NK-92 (cell line): Measurements from ENCODE around the gene NLRP6.
"Not testable (repeated sequence)": the region's sequence is repeated elsewhere in the genome, so short reads cannot be mapped to it uniquely, and the experiment has no call there.

Experiments
- DNase-seq: peaks from one replicate; lab custom pipeline; 2025; ENCODE audit not compliant: unreplicated experiment; lab: John Stamatoyannopoulos, UW

The NLRP6 gene

DNA sequence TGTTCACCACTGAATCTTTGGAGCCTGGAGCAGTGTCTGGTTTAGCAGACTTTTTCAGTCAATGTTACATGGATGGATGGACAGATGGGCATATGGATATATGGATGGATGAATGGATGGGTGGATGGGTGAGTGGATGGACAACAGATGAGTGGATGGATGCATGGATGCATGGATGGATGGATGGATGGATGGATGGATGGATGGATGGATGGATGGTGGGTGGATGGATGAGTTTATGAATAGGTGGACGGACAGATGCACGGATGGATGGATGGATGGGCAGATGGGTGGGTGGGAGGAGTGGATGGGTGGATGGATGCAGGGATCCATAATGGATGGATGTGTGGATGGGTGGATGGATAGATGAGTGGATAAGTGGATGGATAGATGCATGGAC is 22.4 kb upstream of the NLRP6 start:
- DNase-seq = no peak

DNA sequence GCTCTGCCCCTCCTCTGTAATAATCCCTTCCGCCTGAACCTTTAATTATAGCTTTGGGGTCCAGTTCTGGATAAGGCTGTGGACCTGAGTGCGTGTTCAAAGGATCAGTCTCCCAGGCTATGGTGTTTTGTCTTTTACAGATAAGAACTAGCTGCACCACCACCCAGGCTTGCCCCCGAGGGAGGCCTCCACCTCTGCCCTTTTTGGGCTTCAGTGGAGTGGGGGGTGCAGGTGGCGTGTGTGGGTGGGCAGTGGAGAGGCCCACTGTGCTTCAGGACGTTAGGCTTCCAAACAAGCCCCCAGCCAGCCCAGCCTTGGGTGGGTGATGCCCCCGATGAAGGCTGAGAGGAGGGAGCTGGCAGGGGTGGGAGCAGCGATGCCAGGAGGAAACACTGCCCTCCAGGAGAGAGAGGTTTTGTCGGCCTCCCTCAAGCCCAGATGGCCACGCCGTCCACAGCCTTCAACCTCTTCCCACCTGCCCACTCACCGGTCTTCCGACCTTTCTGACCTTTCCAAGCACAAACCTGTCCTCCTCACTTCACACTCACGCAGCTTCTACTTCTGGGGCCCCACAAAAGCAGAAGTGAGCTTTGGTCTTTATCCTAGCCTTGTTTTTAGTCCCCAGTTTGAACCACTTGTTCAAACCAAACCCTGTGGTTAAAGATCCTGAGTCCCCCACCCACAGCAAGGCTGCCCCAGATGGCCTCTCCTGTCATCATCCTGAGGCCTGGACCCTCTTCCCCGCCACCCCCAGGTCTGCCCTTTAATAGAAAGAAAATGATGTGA is 21.1 kb upstream of the NLRP6 start:
- DNase-seq = no peak

DNA sequence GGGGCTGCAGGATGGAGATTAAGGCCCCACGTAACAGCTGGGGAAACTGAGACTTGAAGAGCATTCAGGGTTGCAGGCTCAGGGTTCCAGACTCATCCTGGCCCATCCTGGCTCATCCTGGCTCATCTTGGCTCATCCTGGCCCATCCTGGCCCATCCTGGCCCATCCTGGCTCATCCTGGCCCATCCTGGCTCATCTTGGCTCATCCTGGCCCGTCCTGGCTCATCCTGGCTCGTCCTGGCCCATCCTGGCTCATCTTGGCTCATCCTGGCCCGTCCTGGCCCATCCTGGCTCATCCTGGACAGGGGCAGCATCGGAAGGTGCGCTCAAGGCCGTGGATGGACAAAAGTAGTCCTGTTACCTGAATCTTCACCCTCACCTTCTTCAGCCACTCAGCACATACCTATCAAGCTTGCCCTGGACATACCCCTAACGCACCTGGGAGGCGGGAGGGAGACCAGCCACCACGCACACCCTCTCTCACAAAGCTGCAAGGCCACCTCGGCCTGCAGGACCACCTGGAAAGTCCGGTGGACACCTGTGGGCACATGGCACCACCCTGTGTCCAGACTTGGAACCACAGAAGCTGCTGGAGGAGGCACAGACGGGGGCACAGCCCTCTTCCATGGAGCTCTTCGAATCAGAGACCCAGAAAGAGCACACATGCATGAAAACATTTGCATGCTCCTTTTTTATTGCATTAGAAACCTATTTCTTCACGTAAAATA is 20.3 kb upstream of the NLRP6 start:
- DNase-seq = no peak

DNA sequence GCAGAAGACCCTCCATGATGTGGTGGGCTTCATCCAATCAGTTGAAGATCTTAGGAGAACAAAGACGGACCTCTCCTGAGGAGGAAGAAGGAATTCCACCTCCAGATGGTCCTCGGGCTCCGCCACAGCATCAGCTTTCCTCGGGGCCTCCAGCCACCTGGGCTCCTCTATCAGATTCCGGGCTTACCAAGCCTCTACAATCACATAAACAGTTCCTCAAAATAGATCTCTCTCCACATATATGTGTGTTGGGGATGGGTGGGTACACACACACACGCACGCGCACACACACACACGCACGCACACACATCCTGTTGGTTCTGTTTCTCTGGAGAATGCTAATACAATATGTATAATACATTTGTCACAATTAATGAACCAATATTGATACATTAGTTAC is 18.8 kb upstream of the NLRP6 start:
- no peak for DNase-seq

DNA sequence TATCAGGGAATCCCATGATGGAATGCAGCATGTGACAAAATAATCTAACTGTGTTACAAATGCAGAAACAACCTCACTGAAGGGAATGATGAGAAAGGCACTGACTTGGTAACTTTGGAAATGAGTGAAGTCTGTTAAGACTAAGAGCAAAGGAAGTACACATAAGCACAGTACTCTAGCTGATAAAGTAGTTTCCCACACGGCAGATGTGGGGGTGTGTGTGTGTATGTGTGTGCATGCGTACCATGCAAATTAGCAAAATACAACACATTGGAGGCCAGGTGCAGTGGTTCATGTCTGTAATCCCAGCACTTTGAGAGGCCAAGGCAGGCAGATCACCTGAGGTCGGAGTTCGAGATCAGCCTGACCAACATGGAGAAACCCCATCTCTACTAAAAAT is 16.6 kb upstream of the NLRP6 start:
- no peak for DNase-seq

DNA sequence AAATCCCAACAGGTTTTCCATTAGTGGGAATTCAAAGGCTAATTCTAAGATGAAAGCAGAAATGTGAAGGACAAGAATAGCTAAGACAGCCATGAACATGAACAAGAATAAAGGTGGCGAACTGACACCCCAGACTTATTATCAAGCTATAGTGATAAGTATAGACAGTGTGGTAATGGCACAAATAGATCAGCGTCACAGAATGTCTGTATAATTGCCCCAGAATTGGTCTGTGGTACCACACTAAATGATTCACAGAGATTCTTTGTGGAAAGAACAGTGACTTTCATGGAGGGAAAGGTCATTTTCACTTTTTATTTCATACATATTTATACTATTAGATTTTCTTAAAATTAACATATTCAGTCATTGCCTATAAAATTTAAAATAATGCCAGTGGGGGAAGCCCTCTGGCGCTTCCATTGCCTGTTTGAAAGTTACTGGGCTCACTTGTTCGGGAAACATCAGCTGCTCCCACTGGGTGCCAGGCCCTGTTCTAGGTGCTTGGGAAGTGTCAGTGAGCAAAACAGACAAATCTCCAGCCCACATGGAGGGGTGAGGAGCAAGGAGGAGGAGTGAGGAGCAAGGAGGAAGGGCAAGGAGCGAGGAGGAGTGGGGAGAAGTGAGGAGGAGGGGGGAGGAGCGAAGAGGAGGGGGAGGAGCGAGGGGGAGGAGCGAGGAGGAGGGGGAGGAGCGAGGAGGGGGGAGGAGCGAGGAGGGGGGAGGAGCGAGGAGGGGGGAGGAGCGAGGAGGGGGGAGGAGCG is 11.3 kb upstream of the NLRP6 start:
- DNase-seq = no peak

DNA sequence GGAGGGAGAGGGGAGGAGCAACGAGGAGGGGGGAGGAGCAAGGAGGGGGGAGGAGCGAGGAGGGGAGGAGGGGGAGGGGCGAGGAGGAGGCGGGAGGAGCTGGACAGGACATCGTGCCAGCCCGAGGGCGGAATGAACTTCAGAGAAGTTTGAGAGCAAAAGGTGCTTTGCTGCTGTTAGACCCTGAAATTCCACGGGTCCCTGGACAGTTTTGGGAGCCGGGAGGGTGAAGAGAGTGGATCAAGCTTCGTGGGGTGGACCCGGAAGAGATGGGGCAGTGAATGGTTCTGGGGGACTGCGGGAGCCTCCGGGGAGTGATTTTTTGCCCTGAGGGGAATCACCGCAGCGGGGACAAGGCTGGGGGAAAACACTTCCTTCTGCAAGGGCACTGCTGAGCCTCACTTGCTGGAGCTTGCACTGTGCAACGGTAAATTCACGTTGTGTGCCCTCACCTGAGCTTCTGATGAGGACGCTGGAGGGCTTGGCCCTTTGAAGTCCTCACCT is 10.7 kb upstream of the NLRP6 start:
- no peak for DNase-seq

DNA sequence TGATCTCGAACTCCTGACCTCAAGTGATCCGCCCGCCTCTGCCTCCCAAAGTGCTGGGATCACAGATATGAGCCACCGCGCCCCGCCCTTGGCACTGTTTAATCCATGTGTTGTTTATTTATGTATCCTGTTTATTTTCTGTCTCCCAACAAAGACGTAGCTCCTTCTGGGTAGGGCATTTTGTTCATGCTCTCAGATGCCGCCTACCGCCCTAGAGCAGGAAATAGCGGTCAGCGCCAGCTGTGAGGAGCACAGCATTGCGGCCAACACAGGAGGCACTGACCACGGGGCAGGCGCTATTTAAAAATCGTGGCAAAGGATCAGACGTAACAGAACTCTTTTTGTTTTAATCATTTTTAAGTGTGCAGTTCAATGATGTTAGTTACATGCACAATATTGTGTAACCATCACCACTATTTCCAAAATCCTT is 9.5 kb upstream of the NLRP6 start:
- DNase-seq = not testable (repeated sequence)

DNA sequence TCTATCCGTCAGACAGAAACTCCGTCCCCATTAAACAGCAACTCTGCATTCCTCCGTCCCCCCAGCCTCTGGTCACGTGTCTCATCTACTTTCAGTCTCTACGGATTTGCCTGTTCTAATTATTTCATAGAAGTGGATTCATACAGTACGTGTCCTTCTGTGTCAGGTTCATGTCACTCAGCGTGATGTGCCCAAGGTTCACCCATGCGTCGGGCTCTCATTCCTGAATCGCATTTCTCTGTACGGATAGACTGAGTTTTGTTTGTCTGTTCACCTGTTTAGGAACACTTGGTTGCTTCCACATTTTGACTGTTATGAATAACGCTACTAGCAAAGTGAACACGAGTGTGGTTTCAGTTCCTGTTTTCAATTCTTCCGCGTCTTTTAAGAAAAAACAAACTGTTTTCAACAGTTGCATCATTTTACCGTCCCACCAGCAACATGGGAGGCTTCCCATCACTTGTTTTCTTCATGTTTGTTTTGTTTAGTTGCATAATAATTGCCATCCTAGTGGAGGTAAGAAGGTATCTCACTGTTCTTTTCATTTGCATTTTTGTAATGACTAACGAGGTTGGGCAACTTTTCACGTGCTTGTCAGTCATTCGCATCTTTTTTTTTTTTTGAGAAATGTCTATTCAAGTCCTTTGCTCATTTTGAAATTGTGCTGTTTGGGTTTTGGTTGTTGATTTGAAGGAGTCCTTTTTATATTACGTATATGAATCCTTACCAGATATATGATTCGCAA is 8.9 kb upstream of the NLRP6 start:
- no peak for DNase-seq

DNA sequence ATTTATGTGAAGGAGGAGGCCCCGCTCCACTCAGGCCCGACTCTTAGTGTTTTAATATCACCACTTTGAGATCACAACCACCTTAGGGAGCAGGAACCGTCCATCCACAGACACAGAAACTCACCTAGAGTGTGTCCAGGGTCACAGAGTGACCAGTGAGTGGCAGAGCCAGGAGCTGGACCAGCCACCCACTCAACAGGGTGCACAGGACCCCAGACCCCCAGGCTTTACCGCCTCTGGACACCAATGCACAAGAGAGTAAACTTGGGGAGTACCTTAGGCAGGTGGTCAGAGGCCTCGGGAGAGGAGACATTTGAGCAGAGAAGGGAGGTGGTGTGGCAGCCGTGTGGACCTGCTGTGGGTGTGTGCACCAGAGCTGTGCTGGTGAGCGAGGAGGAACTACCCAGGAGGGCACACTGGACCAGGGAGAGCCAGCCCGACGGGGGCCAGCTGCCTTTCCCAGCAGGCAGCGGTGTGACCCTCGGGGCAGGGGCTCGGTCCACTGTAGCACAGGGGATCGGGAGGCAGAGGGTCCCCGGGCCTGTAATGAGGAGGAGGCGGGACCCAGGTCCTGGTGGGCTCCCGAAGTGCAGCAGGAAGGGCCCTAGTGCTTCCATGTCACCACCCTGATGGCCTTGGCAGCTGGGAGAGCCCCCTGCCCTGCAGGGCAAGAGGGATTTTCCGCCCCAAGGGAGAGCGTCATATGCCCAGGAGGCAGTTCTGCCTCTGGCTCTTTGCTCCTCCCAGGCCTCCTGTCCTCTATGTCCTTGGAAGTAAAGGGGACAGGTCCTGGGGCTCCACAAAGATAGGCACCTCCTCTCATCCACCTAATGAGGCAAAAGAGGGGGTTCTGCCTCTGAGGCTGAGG is 7.5 kb upstream of the NLRP6 start:
- no peak for DNase-seq

DNA sequence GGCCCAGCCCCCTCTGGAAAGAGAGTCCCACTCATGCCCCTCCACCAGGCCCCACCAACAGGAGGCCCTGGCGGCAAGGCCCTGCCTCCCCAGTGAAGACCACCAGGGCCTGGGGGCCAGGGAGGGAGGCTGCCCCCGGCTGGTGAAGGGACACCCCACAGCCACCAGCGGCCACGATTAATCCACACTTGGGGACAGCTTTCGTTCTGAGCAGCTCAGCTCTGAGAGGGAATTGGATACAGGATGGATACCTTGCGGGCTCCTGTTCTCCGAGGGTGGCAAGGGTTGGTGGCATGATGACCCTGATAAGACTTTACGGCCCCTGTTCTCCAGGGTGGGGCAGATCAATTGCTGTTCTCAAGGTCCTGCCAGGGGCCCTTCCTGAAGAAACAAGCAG is 6.9 kb upstream of the NLRP6 start:
- no peak for DNase-seq

DNA sequence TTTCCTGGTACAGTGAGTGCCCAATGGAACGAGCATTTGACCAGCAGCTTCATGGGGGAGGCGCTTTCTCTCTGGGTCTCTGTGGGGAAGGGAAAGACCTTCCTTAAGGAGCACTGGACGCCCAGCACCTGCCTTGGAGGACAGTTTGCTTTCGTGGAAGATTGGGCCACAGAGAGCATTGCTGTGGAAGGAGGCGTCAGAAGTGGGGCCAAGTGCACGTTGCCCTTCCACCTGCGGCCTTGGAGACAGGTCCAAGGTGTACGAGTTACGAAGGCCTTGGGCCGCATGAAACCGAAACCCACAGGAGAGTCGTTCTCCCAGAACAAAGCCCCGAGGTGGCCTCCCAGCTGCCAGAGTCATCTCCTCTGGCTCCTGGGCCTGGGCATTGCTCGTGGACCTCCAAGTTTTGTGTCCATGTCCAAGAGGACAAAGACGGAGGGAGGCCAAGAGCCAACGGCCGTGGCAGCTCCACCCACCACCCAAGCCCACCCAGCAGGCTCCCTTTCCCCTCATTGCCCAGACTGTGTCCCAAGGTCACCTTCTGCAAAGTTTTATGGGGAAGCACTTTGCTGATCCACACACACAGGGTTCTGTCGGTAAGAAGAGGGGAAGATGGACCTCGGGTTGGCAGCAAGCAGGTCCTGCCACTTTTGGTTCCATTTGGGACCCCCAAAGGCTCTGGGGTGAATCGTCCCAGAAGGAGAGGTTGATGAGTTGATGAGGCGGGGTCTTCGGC is 5.8 kb upstream of the NLRP6 start:
- DNase-seq = no peak

DNA sequence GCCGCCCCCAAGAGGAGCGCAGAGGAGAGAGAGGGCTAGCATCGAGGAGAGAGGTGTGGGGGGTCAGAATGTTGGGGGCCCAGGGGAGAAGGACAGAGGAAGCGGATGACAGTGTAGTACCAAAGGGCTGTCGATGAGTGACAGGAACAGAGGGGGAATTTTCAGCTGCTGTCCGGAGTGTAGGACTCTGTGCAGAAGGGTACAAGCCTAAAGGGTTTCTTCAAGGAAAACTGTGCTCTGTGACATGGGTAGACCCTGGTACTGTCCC is 5.3 kb upstream of the NLRP6 start:
- DNase-seq = no peak

DNA sequence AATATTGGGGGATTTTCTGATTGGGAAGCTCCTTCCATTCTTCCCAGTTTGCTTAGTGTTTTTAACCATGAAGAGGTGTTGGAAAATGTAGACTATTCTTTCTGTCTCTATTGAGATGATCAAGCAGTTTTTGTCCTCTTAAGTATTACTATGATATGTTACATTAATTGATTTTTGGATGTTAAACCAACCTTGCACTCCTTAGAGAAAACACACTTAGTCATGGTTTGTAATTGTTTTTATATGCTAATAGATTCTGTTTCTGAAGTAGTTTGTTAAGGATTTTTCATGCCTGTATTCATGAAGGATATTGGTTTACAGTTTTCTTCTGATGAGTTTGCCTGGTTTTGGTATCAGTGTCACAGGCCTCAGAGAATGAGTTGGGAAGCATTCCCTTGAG is 2.0 kb upstream of the NLRP6 start:
- DNase-seq = no peak

DNA sequence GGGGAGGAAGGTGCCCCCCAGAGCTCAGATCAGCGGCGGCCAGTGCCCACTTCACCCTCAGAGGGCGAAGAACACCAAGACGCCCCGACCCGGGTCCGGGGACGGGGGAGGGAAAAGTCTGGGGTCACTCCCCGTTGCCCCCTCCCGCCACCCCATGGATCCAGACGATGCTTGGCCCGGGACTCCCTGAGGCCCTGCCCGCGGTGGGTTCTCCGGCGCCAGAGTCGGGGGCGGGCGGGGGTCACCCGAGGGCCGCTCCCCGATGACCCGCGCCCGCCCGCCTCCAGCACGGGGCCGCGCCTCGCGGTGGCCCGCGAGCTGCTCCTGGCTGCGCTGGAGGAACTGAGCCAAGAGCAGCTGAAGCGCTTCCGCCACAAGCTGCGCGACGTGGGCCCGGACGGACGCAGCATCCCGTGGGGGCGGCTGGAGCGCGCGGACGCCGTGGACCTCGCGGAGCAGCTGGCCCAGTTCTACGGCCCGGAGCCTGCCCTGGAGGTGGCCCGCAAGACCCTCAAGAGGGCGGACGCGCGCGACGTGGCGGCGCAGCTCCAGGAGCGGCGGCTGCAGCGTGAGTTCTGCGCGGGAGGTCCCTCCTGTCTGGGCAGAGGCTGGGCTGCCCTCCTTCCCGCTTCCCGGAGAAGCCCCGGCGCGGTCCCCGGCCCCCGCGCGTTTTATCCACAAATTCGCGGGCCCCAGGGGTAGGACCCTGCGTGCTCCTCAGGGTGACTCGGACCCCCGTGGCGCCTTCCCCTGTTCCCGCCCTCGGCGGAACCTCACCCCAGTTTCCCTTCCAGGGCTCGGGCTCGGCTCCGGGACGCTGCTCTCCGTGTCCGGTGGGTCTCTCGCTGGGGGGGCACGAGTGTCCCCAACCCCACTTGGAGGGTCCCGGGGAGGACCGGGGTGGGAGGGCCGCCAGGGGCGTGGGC is 1.1 kb downstream of the NLRP6 start:
- DNase-seq = no peak

DNA sequence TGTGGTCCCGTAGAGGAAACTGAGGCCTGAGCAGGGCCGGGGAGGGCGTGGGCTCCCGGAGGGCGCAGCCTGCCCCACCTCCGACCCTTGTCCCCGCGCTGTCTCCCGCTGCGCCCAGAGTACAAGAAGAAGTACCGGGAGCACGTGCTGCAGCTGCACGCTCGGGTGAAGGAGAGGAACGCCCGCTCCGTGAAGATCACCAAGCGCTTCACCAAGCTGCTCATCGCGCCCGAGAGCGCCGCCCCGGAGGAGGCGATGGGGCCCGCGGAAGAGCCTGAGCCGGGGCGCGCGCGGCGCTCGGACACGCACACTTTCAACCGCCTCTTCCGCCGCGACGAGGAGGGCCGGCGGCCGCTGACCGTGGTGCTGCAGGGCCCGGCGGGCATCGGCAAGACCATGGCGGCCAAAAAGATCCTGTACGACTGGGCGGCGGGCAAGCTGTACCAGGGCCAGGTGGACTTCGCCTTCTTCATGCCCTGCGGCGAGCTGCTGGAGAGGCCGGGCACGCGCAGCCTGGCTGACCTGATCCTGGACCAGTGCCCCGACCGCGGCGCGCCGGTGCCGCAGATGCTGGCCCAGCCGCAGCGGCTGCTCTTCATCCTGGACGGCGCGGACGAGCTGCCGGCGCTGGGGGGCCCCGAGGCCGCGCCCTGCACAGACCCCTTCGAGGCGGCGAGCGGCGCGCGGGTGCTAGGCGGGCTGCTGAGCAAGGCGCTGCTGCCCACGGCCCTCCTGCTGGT is 1.9 kb downstream of the NLRP6 start:
- no peak for DNase-seq

DNA sequence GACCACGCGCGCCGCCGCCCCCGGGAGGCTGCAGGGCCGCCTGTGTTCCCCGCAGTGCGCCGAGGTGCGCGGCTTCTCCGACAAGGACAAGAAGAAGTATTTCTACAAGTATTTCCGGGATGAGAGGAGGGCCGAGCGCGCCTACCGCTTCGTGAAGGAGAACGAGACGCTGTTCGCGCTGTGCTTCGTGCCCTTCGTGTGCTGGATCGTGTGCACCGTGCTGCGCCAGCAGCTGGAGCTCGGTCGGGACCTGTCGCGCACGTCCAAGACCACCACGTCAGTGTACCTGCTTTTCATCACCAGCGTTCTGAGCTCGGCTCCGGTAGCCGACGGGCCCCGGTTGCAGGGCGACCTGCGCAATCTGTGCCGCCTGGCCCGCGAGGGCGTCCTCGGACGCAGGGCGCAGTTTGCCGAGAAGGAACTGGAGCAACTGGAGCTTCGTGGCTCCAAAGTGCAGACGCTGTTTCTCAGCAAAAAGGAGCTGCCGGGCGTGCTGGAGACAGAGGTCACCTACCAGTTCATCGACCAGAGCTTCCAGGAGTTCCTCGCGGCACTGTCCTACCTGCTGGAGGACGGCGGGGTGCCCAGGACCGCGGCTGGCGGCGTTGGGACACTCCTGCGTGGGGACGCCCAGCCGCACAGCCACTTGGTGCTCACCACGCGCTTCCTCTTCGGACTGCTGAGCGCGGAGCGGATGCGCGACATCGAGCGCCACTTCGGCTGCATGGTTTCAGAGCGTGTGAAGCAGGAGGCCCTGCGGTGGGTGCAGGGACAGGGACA is 2.7 kb downstream of the NLRP6 start:
- DNase-seq = no peak
